PC-3 (cell line): ENCODE data around the gene ST6GALNAC3. TPM values are rescaled to one million over a fixed set of nuclear protein-coding genes. Genes with fewer than 3 reads are reported as not detected.
A peak's percentile ranks its signal among the peaks of the same experiment; 100 is the strongest.
"Not testable (repeated sequence)": the region's sequence is repeated elsewhere in the genome, so short reads cannot be mapped to it uniquely, and the experiment has no call there.

Experiments used
- ATAC-seq: fragments of 200-7000 bp; cut with Tn5 transposase; 2 replicates; pipeline ENCODE4 v1.9.1; 2020; ENCODE audit warnings: mild to moderate bottlenecking, moderate library complexity
- BruUV-seq: library from RNA; stranded (reverse); fragments of 400-500 nt; replicated peaks from 2 replicates; lab custom pipeline; 2021; lab: Mats Ljungman, UMichigan
- CTCF ChIA-PET: fragments of 300-600 bp; sonication (Branson Sonifier 250); formaldehyde crosslinking; loops from one replicate; lab custom pipeline; 2022; ENCODE audit warnings: antibody characterized with exemption; lab: Charles Lee
- POLR2A ChIA-PET: fragments of 300-600 bp; sonication (Branson Sonifier 250); formaldehyde crosslinking; loops from one replicate; lab custom pipeline; 2022; ENCODE audit warnings: antibody characterized with exemption; ENCODE audit not compliant: unreplicated experiment; lab: Charles Lee
- DNase-seq: peaks from one replicate; pipeline ENCODE4 v3.0.0-alpha.2; 2015
- H2AFZ ChIP-seq: fragments of 300-600 bp; sonication (generic); 2 replicates; pipeline ENCODE4 v1.6.0; 2016; ENCODE audit warnings: antibody characterized with exemption, low read length
- H3F3A ChIP-seq: fragments of 300-600 bp; sonication (generic); one replicate; pipeline ENCODE4 v1.6.0; 2017; ENCODE audit warnings: antibody characterized with exemption, low read length, control low read depth, mild to moderate bottlenecking; ENCODE audit not compliant: unreplicated experiment
- H3K27ac ChIP-seq: fragments of 300-600 bp; sonication (generic); 2 replicates; pipeline ENCODE4 v1.5.1; 2016; ENCODE audit warnings: mild to moderate bottlenecking, low read length
- H3K27me3 ChIP-seq: fragments of 300-600 bp; sonication (generic); 2 replicates; pipeline ENCODE4 v1.6.1; 2016; ENCODE audit warnings: low read length, mixed read lengths
- H3K36me3 ChIP-seq: fragments of 300-600 bp; sonication (generic); 2 replicates; pipeline ENCODE4 v1.6.1; 2016; ENCODE audit warnings: low read depth, mixed run types, low read length, mixed read lengths
- H3K4me1 ChIP-seq: fragments of 300-600 bp; sonication (generic); 2 replicates; pipeline ENCODE4 v1.5.1; 2016; ENCODE audit warnings: low read length; ENCODE audit not compliant: insufficient read depth
- H3K4me2 ChIP-seq: fragments of 300-600 bp; sonication (generic); 2 replicates; pipeline ENCODE4 v1.6.0; 2016; ENCODE audit warnings: low read length
- H3K4me3 ChIP-seq: fragments of 300-600 bp; sonication (generic); 2 replicates; pipeline ENCODE4 v1.5.1; 2016; ENCODE audit warnings: mild to moderate bottlenecking, low read length, mixed read lengths
- H3K79me2 ChIP-seq: fragments of 300-600 bp; sonication (generic); 2 replicates; pipeline ENCODE4 v1.6.1; 2017; ENCODE audit warnings: low read length, mixed read lengths
- H3K9ac ChIP-seq: fragments of 300-600 bp; sonication (generic); 2 replicates; pipeline ENCODE4 v1.6.0; 2016; ENCODE audit warnings: mild to moderate bottlenecking, low read length
- H3K9me2 ChIP-seq: fragments of 300-600 bp; sonication (generic); replicated peaks from 2 replicates; pipeline ENCODE4 v1.6.1; 2016; ENCODE audit warnings: mixed run types, low read length, mixed read lengths
- H3K9me3 ChIP-seq: fragments of 300-600 bp; sonication (generic); 2 replicates; pipeline ENCODE4 v1.6.1; 2016; ENCODE audit warnings: low read length, mixed read lengths
- H4K20me1 ChIP-seq: fragments of 300-600 bp; sonication (generic); 2 replicates; pipeline ENCODE4 v1.6.1; 2016; ENCODE audit warnings: low read length, mixed read lengths
- EZH2 ChIP-seq: fragments of 300-600 bp; sonication (generic); IDR thresholded peaks from one replicate; pipeline ENCODE4 v1.6.1; 2017; ENCODE audit warnings: antibody characterized with exemption, mild to moderate bottlenecking, low read length; ENCODE audit not compliant: unreplicated experiment
- EZH2phosphoT487 ChIP-seq: fragments of 300-600 bp; sonication (generic); IDR thresholded peaks from 2 replicates; pipeline ENCODE4 v1.6.1; 2018; ENCODE audit warnings: mild to moderate bottlenecking, antibody characterized with exemption, low read length, borderline replicate concordance
- intact Hi-C: fragments of 100-400 bp; cut with micrococcal nuclease; formaldehyde crosslinking; loops from 2 replicates; pipeline ENCODE4 v1.9.0; 2023
- total RNA-seq: library from RNA; depleted of rRNA; stranded (reverse); fragments of >200 nt; gene quantifications from 2 replicates; pipeline ENCODE4 v1.2.3, GENCODE V29; 2014
- TF ChIP-seq, protein P1 (sequence below): fragments of 300-600 bp; sonication (generic); conservative IDR thresholded peaks from 2 replicates; pipeline ENCODE4 v1.5.1; 2017; ENCODE audit warnings: antibody characterized with exemption, low read depth, mild to moderate bottlenecking, low read length

The ST6GALNAC3 gene
- total RNA-seq, 1 experiment from 2014 or later, result not detected

DNA sequence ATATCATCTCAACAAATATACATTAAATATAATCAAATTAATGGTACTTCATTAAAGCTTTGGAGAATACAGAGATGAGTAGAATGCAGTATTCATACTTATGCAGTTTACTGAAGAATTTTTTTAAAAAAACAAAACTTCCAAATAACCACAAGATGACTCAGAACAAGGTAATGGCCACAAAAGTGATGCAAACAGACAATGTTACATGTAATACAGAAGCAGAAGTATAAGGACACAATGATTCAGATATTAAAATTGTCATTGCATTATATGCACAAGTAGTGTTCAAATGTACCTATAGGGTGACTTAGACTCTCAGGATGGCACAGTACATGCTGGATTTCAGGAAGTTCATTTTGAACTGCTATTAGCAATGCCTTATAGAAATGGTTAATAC lies 565.5 kb downstream of the ST6GALNAC3 start:
- Histone ChIP-seq H3K9ac (no peak overlapping the region), H3K9me2 (no peaks in the 10 kb centered on the region), H3K4me2 (no peak overlapping the region), H3F3A (no peaks in the 10 kb centered on the region), H3K4me1 (no peaks in the 10 kb centered on the region), H3K9me3 (no peaks in the 10 kb centered on the region), H3K79me2 (no peaks in the 10 kb centered on the region), H3K27ac (no peak overlapping the region), H4K20me1 (no peaks in the 10 kb centered on the region), H3K27me3 (peaks cover 23% of the 10 kb centered on the region; the same call in 1 of the 2 replicates), H3K4me3 (no peak overlapping the region), H3K36me3 (no peaks in the 10 kb centered on the region), H2AFZ (no peak overlapping the region)
- BruUV-seq, result no TSS peak
- DNase-seq, result peak; percentile 44
- CTCF ChIA-PET, result no interaction called here
- POLR2A ChIA-PET, result no interaction called here
- intact Hi-C loops, result no loop called here
- no peak; the same call in 1 of the 2 replicates for ATAC-seq
- TF ChIP-seq, protein P1, sequence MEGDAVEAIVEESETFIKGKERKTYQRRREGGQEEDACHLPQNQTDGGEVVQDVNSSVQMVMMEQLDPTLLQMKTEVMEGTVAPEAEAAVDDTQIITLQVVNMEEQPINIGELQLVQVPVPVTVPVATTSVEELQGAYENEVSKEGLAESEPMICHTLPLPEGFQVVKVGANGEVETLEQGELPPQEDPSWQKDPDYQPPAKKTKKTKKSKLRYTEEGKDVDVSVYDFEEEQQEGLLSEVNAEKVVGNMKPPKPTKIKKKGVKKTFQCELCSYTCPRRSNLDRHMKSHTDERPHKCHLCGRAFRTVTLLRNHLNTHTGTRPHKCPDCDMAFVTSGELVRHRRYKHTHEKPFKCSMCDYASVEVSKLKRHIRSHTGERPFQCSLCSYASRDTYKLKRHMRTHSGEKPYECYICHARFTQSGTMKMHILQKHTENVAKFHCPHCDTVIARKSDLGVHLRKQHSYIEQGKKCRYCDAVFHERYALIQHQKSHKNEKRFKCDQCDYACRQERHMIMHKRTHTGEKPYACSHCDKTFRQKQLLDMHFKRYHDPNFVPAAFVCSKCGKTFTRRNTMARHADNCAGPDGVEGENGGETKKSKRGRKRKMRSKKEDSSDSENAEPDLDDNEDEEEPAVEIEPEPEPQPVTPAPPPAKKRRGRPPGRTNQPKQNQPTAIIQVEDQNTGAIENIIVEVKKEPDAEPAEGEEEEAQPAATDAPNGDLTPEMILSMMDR, result no peak
- TF ChIP-seq EZH2, result no peak

DNA sequence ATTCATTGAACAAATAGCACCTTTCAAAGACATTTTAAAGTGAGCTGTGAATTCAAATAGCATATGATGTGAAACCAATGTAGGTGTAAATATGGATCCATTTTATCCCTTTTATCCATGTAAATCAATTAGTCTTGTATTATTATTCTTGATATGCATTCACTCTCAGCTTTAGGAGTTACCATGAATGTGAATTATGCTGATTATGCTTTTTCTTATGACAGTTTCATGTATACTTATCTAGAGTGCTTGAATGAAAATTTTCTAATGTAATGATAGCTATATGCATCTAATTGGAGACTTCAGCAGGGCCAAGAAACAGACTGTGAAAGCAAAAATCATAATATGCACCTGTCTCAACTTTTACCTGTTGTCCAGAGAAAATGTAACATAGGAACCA lies 566.2 kb downstream of the ST6GALNAC3 start:
- Histone ChIP-seq H3K27ac (no peak overlapping the region), H3K4me1 (no peaks in the 10 kb centered on the region), H4K20me1 (no peaks in the 10 kb centered on the region), H3K9me3 (no peaks in the 10 kb centered on the region), H3K9ac (no peak overlapping the region), H3K36me3 (no peaks in the 10 kb centered on the region), H3K9me2 (no peaks in the 10 kb centered on the region), H2AFZ (no peak overlapping the region), H3K4me2 (no peak overlapping the region), H3F3A (no peaks in the 10 kb centered on the region), H3K27me3 (peaks cover 23% of the 10 kb centered on the region; the same call in 1 of the 2 replicates), H3K79me2 (no peaks in the 10 kb centered on the region), H3K4me3 (no peak overlapping the region)
- ATAC-seq, result no peak
- POLR2A ChIA-PET, result no interaction called here
- no peak for DNase-seq
- BruUV-seq, result no TSS peak
- CTCF ChIA-PET, result no interaction called here
- TF ChIP-seq, protein P1, result no peak
- TF ChIP-seq EZH2 (no peak), EZH2phosphoT487 (no peak)
- intact Hi-C loops, result no loop called here

DNA sequence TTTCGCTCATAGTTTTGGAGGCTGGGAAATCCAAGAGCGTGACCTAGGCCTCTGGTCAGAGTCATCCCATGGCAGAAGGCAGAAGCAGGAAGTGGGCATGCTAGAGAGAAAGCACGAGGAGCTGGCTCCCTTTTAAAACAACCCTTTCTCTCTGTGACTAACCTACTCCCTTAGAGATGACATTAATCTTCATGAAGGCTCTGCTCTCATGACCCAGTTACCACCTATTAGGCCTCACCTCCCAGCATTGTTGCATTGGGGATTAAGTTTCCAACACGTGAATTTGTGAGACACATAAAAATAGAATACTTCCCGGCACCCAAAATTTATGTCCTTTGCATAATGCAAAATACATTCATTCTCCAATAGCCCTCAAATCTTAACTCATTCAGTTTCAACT lies 569.6 kb downstream of the ST6GALNAC3 start:
- no TSS peak for BruUV-seq
- no peaks in the 10 kb centered on the region for H3F3A ChIP-seq

GRCh38 chr1:76652860-76653259 lies 578.3 kb downstream of the ST6GALNAC3 start:
- ATAC-seq, intact Hi-C loops, POLR2A ChIA-PET: not testable (repeated sequence)

More for the DNA sequence above, 569.6 kb downstream of the ST6GALNAC3 start:
- no peaks in the 10 kb centered on the region for H3K36me3 ChIP-seq
- POLR2A ChIA-PET, result no interaction called here
- H3K9me2 ChIP-seq, result no peaks in the 10 kb centered on the region
- no peaks in the 10 kb centered on the region for H3K79me2 ChIP-seq
- H3K27me3 ChIP-seq, result peaks cover 5% of the 10 kb centered on the region; the same call in 1 of the 2 replicates
- H4K20me1 ChIP-seq, result no peaks in the 10 kb centered on the region
- no peak overlapping the region for H3K4me2 ChIP-seq
- H3K9ac ChIP-seq, result no peak overlapping the region
- intact Hi-C loops, result no loop called here
- CTCF ChIA-PET, result no interaction called here
- H3K4me3 ChIP-seq, result no peak overlapping the region
- DNase-seq, result no peak
- H3K27ac ChIP-seq, result no peak overlapping the region
- ATAC-seq, result no peak
- no peak overlapping the region for H2AFZ ChIP-seq
- no peaks in the 10 kb centered on the region for H3K9me3 ChIP-seq
- TF ChIP-seq EZH2 (no peak), EZH2phosphoT487 (no peak)
- TF ChIP-seq, protein P1, result no peak
- H3K4me1 ChIP-seq, result no peaks in the 10 kb centered on the region

More at GRCh38 chr1:76652860-76653259, 578.3 kb downstream of the ST6GALNAC3 start:
- H3F3A ChIP-seq, BruUV-seq, H3K9me3 ChIP-seq, H3K4me1 ChIP-seq, H3K9ac ChIP-seq, H3K4me2 ChIP-seq, H3K27ac ChIP-seq, H3K4me3 ChIP-seq, H3K27me3 ChIP-seq, H4K20me1 ChIP-seq, H3K79me2 ChIP-seq, H2AFZ ChIP-seq, H3K36me3 ChIP-seq, DNase-seq, CTCF ChIA-PET, H3K9me2 ChIP-seq: not testable (repeated sequence)
